H1 (cell line): ENCODE measurements around the gene MYLK3. TPM values are rescaled to one million over a fixed set of nuclear protein-coding genes. Genes with fewer than 3 reads are reported as not detected.

ENCODE experiments used
- CTCF ChIA-PET: fragments of 300-600 bp; sonication (Branson Sonifier 250); formaldehyde crosslinking; loops from one replicate; lab custom pipeline; 2021; ENCODE audit not compliant: partially characterized antibody; lab: Charles Lee
- POLR2A ChIA-PET: fragments of 300-600 bp; sonication (Branson Sonifier 250); formaldehyde crosslinking; loops from one replicate; lab custom pipeline; 2021; ENCODE audit warnings: inconsistent platforms; ENCODE audit not compliant: partially characterized antibody; lab: Charles Lee
- DNase-seq, 2 experiments: peaks; one replicate each; pipeline versions ENCODE4 v3.0.0 to v3.0.0-alpha.2; 2010 to 2022; ENCODE audit warnings: low spot score in 2 of 2, low read depth in 1 of 2, mixed read lengths in 1 of 2
- FAIRE-seq: peaks from 2 replicates; lab custom pipeline; 2011; peaks lifted over from hg19 to GRCh38; lab: Jason Lieb, UNC
- H2AFZ ChIP-seq: 2 replicates; pipeline ENCODE4 v1.8.1; 2012; ENCODE audit warnings: low read length, inconsistent platforms
- H2AK5ac ChIP-seq: 2 replicates; pipeline ENCODE4 v1.6.1; 2013; ENCODE audit warnings: low read depth, low read length
- H2BK120ac ChIP-seq: replicated peaks from 2 replicates; pipeline ENCODE3; 2013; ENCODE audit warnings: low read depth, low read length, inconsistent platforms
- H2BK12ac ChIP-seq: 2 replicates; pipeline ENCODE4 v1.6.1; 2013; ENCODE audit warnings: low read depth, low read length
- H2BK15ac ChIP-seq: 2 replicates; pipeline ENCODE4 v1.6.1; 2013; ENCODE audit warnings: low read length
- H2BK20ac ChIP-seq: 2 replicates; pipeline ENCODE4 v1.6.1; 2013; ENCODE audit warnings: low read length
- H2BK5ac ChIP-seq: 2 replicates; pipeline ENCODE4 v1.6.1; 2013; ENCODE audit warnings: low read depth, low read length
- H3K14ac ChIP-seq: 2 replicates; pipeline ENCODE4 v1.6.1; 2013; ENCODE audit warnings: inconsistent platforms; ENCODE audit not compliant: insufficient read length
- H3K18ac ChIP-seq: 2 replicates; pipeline ENCODE4 v1.6.1; 2013; ENCODE audit warnings: low read length; ENCODE audit errors: extremely low read depth
- H3K23ac ChIP-seq: 2 replicates; pipeline ENCODE4 v1.6.1; 2013; ENCODE audit warnings: inconsistent platforms; ENCODE audit not compliant: insufficient read length
- H3K23me2 ChIP-seq: 2 replicates; pipeline ENCODE4 v1.6.1; 2013; ENCODE audit warnings: low read depth, low read length
- H3K27ac ChIP-seq: 2 replicates; pipeline ENCODE4 v1.6.1; 2011; ENCODE audit warnings: low read depth, low read length, inconsistent platforms
- H3K27me3 ChIP-seq, 4 experiments: replicated peaks in 1 of 4; 1 replicate in 1 of 4; 2 replicates in 3 of 4; pipeline versions ENCODE4 v1.6.1 to v1.8.1; 2011 to 2013; ENCODE audit warnings: low read length in 3 of 4, mild to moderate bottlenecking in 3 of 4, inconsistent platforms in 2 of 4, mixed read lengths in 2 of 4, moderate library complexity in 1 of 4; ENCODE audit not compliant: control insufficient read depth in 3 of 4, insufficient read depth in 3 of 4; ENCODE audit errors: extremely low read depth in 1 of 4
- H3K36me3 ChIP-seq, 4 experiments: 2 replicates each; pipeline versions ENCODE4 v1.6.1 to v1.8.1; 2011 to 2013; ENCODE audit warnings: mild to moderate bottlenecking in 4 of 4, low read length in 3 of 4, moderate library complexity in 2 of 4, control low read depth in 1 of 4, inconsistent platforms in 1 of 4; ENCODE audit not compliant: insufficient read depth in 4 of 4, control insufficient read depth in 2 of 4
- H3K4ac ChIP-seq: replicated peaks from 2 replicates; pipeline ENCODE3; 2013; ENCODE audit warnings: low read length, low read depth, mixed read lengths, inconsistent platforms; ENCODE audit not compliant: insufficient read length
- H3K4me1 ChIP-seq, 4 experiments: replicated peaks in 1 of 4; 1 replicate in 1 of 4; 2 replicates in 3 of 4; pipeline versions ENCODE4 v1.6.1 to v1.8.1; 2011 to 2013; ENCODE audit warnings: low read length in 3 of 4, inconsistent platforms in 2 of 4, mixed read lengths in 1 of 4; ENCODE audit not compliant: insufficient read depth in 4 of 4, control insufficient read depth in 3 of 4
- H3K4me2 ChIP-seq, 2 experiments: 2 replicates each; pipeline versions ENCODE4 v1.6.1 to v1.8.1; 2011 to 2013; ENCODE audit warnings: low read depth in 2 of 2, low read length in 2 of 2, control low read depth in 1 of 2, inconsistent platforms in 1 of 2, mild to moderate bottlenecking in 1 of 2; ENCODE audit not compliant: insufficient read depth in 1 of 2
- H3K4me3 ChIP-seq, 4 experiments: fragments of 200-600, 300-600 bp in 1 of 4; sonication (generic), shearing (Covaris generic), sonication (Bioruptor Twin) in 1 of 4; 2 replicates each; pipeline versions ENCODE4 v1.5.1 to v1.8.1; 2011 to 2016; ENCODE audit warnings: low read length in 4 of 4, low read depth in 3 of 4, control low read depth in 2 of 4, inconsistent platforms in 2 of 4, mild to moderate bottlenecking in 2 of 4, mixed read lengths in 1 of 4, moderate library complexity in 1 of 4; ENCODE audit not compliant: insufficient read depth in 2 of 4; ENCODE audit errors: extremely low read depth in 1 of 4
- H3K56ac ChIP-seq: replicated peaks from 2 replicates; pipeline ENCODE3; 2013; ENCODE audit warnings: low read depth, mild to moderate bottlenecking, mixed read lengths, low read length, inconsistent platforms; ENCODE audit not compliant: insufficient read length
- H3K79me1 ChIP-seq: 2 replicates; pipeline ENCODE4 v1.6.1; 2013; ENCODE audit warnings: low read depth, low read length, control low read depth
- H3K79me2 ChIP-seq, 2 experiments: 2 replicates each; pipeline versions ENCODE4 v1.6.1 to v1.8.1; 2012 to 2013; ENCODE audit warnings: low read length in 2 of 2, mild to moderate bottlenecking in 2 of 2, inconsistent platforms in 1 of 2; ENCODE audit not compliant: insufficient read depth in 2 of 2, control insufficient read depth in 1 of 2
- H3K9ac ChIP-seq, 4 experiments: replicated peaks in 1 of 4; 1 replicate in 1 of 4; 2 replicates in 3 of 4; pipeline versions ENCODE4 v1.6.1 to v1.8.1; 2011 to 2013; ENCODE audit warnings: low read depth in 3 of 4, low read length in 3 of 4, control low read depth in 2 of 4, mild to moderate bottlenecking in 2 of 4, moderate library complexity in 2 of 4, inconsistent platforms in 1 of 4; ENCODE audit errors: extremely low read depth in 1 of 4
- H3K9me3 ChIP-seq, 2 experiments: 2 replicates each; pipeline versions ENCODE4 v1.6.1 to v1.8.1; 2012 to 2013; ENCODE audit warnings: mild to moderate bottlenecking in 2 of 2, moderate library complexity in 2 of 2, control low read depth in 1 of 2, inconsistent platforms in 1 of 2, low read depth in 1 of 2, low read length in 1 of 2, mixed read lengths in 1 of 2; ENCODE audit not compliant: insufficient read depth in 2 of 2
- H4K20me1 ChIP-seq, 2 experiments: replicated peaks in 1 of 2; 2 replicates each; pipeline versions ENCODE3 to v1.8.1; 2011 to 2013; ENCODE audit warnings: inconsistent platforms in 2 of 2, low read length in 2 of 2, mild to moderate bottlenecking in 1 of 2; ENCODE audit not compliant: insufficient read depth in 2 of 2, control insufficient read depth in 1 of 2
- H4K5ac ChIP-seq: 2 replicates; pipeline ENCODE4 v1.6.1; 2013; ENCODE audit warnings: low read length, low read depth, mixed read lengths, inconsistent platforms; ENCODE audit not compliant: insufficient read length
- H4K8ac ChIP-seq: 2 replicates; pipeline ENCODE4 v1.8.0; 2013; ENCODE audit warnings: mild to moderate bottlenecking, moderate library complexity, low read length, inconsistent platforms; ENCODE audit not compliant: insufficient read depth; ENCODE audit errors: extremely low read depth
- H4K91ac ChIP-seq: replicated peaks from 2 replicates; pipeline ENCODE3; 2013; ENCODE audit warnings: low read length, mixed read lengths, inconsistent platforms; ENCODE audit not compliant: insufficient read length
- BACH1 ChIP-seq: IDR thresholded peaks from 2 replicates; pipeline ENCODE4 v1.6.1; 2012; ENCODE audit warnings: low read length, improper control_type of control experiment
- CREB1 ChIP-seq: IDR thresholded peaks from 2 replicates; pipeline ENCODE4 v1.6.1; 2012; ENCODE audit warnings: inconsistent platforms
- EZH2 ChIP-seq: fragments of 200-600 bp; sonication (generic); IDR thresholded peaks from 2 replicates; pipeline ENCODE4 v1.7.1; 2012; ENCODE audit warnings: low read depth, mild to moderate bottlenecking, moderate library complexity, low read length, inconsistent platforms; ENCODE audit not compliant: severe bottlenecking
- HDAC2 ChIP-seq, 2 experiments: fragments of 300-600 bp in 1 of 2; sonication (generic) in 1 of 2; IDR thresholded peaks; 2 replicates each; pipeline ENCODE4 v1.6.1; 2011 to 2012; ENCODE audit warnings: low read depth in 2 of 2, low read length in 2 of 2, mild to moderate bottlenecking in 2 of 2, moderate library complexity in 2 of 2, borderline replicate concordance in 1 of 2, inconsistent platforms in 1 of 2
- NANOG ChIP-seq: IDR thresholded peaks from 2 replicates; pipeline ENCODE4 v1.6.1; 2011; ENCODE audit warnings: low read length, low read depth, mild to moderate bottlenecking, inconsistent platforms; ENCODE audit not compliant: insufficient read depth, poor library complexity, severe bottlenecking
- RNF2 ChIP-seq: fragments of 200-900, 300-1000 bp; sonication (generic); IDR thresholded peaks from 2 replicates; pipeline ENCODE4 v1.7.1; 2016; ENCODE audit warnings: borderline replicate concordance, low read depth, mild to moderate bottlenecking, antibody characterized with exemption, low read length; ENCODE audit not compliant: poor library complexity, severe bottlenecking; ENCODE audit errors: missing control alignments
- RXRA ChIP-seq: IDR thresholded peaks from 2 replicates; pipeline ENCODE4 v1.6.1; 2011; ENCODE audit warnings: low read depth, mild to moderate bottlenecking, low read length, moderate library complexity; ENCODE audit not compliant: insufficient read depth
- TBP ChIP-seq: IDR thresholded peaks from 2 replicates; pipeline ENCODE4 v1.6.1; 2011; ENCODE audit warnings: low read depth, low read length, improper control_type of control experiment
- ZNF274 ChIP-seq: IDR thresholded peaks from 2 replicates; pipeline ENCODE4 v1.7.0; 2012; ENCODE audit warnings: low read length, borderline replicate concordance; ENCODE audit errors: extremely low read depth
- WGBS, 2 experiments: shearing (Covaris generic) in 1 of 2; methylation state at CpG; one replicate each; pipeline versions ENCODE4 v1.1.6 to v1.1.7; 2013 to 2015; ENCODE audit warnings: low lambda C conversion rate in 2 of 2, mixed read lengths in 2 of 2, inconsistent platforms in 1 of 2, low coverage in 1 of 2, missing lambda C conversion rate in 1 of 2; ENCODE audit not compliant: insufficient replicate concordance in 2 of 2, insufficient coverage in 1 of 2, insufficient read length in 1 of 2; ENCODE audit errors: extremely low coverage in 1 of 2, missing lambda C conversion rate in 1 of 2; 5-methylcytosine and 5-hydroxymethylcytosine counted together
- polyA plus RNA-seq, 7 experiments: library from polyadenylated mRNA; depleted of rRNA in 3 of 7; stranded (reverse) in 5 of 7; unstranded in 2 of 7; fragments of >200 nt in 5 of 7; fragments of 200-250 nt in 2 of 7; gene quantifications; 1 replicate in 5 of 7; 2 replicates in 1 of 7; 4 replicates in 1 of 7; pipeline versions ENCODE4 v1.2.1 to v1.2.3, GENCODE V29; 2011 to 2013; ENCODE audit warnings: missing spikeins in 2 of 7, mixed read lengths in 2 of 7
- total RNA-seq: library from RNA; stranded (reverse); fragmentation: NEBNext Ultra II Directional; extraction: Animal tissue kit (Norgen Biotek cat#: 25700); gene quantifications from 2 replicates; pipeline ENCODE4 v1.2.1, GENCODE V29; 2021
- TF ChIP-seq, protein P1 (sequence below), 3 experiments: IDR thresholded peaks; 1 replicate in 2 of 3; 2 replicates in 1 of 3; pipeline versions ENCODE4 v1.5.1 to v1.6.1; 2011; ENCODE audit warnings: low read length in 3 of 3, mild to moderate bottlenecking in 3 of 3, inconsistent platforms in 2 of 3, low read depth in 1 of 3, moderate library complexity in 1 of 3; ENCODE audit not compliant: insufficient read depth in 1 of 3; ENCODE audit errors: control extremely low read depth in 1 of 3

Gene MYLK3
- total and polyA plus RNA-seq, 2 of the 8 experiments (the other 6 are each of a cell fraction or from before 2014, with no cell fraction given), result 0.14 to 0.35 TPM

DNA sequence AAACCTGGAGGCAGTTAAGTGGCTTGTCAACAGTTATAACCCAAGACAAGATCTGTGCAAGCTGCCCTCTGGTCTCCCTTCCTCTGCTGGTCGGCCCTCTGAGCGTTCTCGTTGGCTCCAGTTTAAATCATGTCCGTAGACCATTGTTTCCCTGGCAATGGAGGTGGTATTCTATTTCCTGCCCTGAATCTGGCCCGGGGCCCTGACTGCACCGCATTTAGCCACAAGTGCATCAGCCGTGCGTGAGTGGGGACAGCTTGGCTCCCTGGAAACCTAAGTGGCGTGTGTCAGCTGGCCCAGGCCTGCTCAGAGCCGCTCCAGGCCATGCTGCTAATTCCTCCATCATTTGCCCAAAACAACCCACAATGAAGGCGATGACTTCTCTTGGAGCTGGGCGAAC lies 15.0 kb upstream of the MYLK3 start:
- no peaks in the 10 kb centered on the region for H3K79me2 ChIP-seq
- H2BK20ac ChIP-seq, result no peak overlapping the region
- no peak for DNase-seq
- no peak overlapping the region for H3K9ac ChIP-seq
- no peaks in the 10 kb centered on the region for H3K4me1 ChIP-seq
- H3K4me2 ChIP-seq, result no peak overlapping the region
- no peak overlapping the region for H2AK5ac ChIP-seq
- ChIA-PET CTCF (no interaction called here), POLR2A (interaction anchor here (0.5 kb wide), 1 partner anchor 184 kb away, joined by 3 read pairs; no protein-coding TSS in a partner anchor)
- H3K4ac ChIP-seq, result no peak overlapping the region
- H2BK120ac ChIP-seq, result no peak overlapping the region
- H4K91ac ChIP-seq, result no peak overlapping the region
- H3K27me3 ChIP-seq, result 0 out of 7 replicates have a peak, but pooled peaks cover 0 to 2% (median 0%) of the 10 kb centered on the region in 4 experiments
- H3K27ac ChIP-seq, result no peak overlapping the region
- no peak overlapping the region for H3K23ac ChIP-seq
- peaks cover under 1% of the 10 kb centered on the region; the same call in 1 of the 2 replicates for H3K23me2 ChIP-seq
- no peak overlapping the region for H2BK5ac ChIP-seq
- H3K14ac ChIP-seq, result no peak overlapping the region
- no peak overlapping the region for H3K18ac ChIP-seq
- no peak overlapping the region for H2AFZ ChIP-seq
- H3K36me3 ChIP-seq, result no peaks in the 10 kb centered on the region
- no peak overlapping the region for H4K8ac ChIP-seq
- no peak overlapping the region for H4K5ac ChIP-seq
- 95% methylated on average over 12 of the region's 12 CpGs; no CpG with 5 or more reads in 1 of the 2 experiments for WGBS, 2 experiments
- no peaks in the 10 kb centered on the region for H3K9me3 ChIP-seq
- no peak overlapping the region for H2BK12ac ChIP-seq
- no peaks in the 10 kb centered on the region for H4K20me1 ChIP-seq
- no peaks in the 10 kb centered on the region for H3K79me1 ChIP-seq
- H3K4me3 ChIP-seq, result no peak overlapping the region
- no peak for FAIRE-seq
- H3K56ac ChIP-seq, result no peak overlapping the region
- no peak overlapping the region for H2BK15ac ChIP-seq
- no peak for TF ChIP-seq RNF2
- TF ChIP-seq, protein P1, sequence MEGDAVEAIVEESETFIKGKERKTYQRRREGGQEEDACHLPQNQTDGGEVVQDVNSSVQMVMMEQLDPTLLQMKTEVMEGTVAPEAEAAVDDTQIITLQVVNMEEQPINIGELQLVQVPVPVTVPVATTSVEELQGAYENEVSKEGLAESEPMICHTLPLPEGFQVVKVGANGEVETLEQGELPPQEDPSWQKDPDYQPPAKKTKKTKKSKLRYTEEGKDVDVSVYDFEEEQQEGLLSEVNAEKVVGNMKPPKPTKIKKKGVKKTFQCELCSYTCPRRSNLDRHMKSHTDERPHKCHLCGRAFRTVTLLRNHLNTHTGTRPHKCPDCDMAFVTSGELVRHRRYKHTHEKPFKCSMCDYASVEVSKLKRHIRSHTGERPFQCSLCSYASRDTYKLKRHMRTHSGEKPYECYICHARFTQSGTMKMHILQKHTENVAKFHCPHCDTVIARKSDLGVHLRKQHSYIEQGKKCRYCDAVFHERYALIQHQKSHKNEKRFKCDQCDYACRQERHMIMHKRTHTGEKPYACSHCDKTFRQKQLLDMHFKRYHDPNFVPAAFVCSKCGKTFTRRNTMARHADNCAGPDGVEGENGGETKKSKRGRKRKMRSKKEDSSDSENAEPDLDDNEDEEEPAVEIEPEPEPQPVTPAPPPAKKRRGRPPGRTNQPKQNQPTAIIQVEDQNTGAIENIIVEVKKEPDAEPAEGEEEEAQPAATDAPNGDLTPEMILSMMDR (IDR thresholded peaks at IDR 0.05; ENCODE audit: control extremely low read depth in 1 of 3, insufficient read depth in 1 of 3, low read depth in 1 of 3, low read length in 3 of 3), result no peak
- no peak for TF ChIP-seq BACH1
- no peak for TF ChIP-seq CREB1
- no peak for TF ChIP-seq ZNF274
- no peak for TF ChIP-seq TBP
- TF ChIP-seq EZH2, result no peak
- TF ChIP-seq HDAC2 (IDR thresholded peaks at IDR 0.05; ENCODE audit: borderline replicate concordance in 1 of 2, low read depth in 2 of 2, low read length in 2 of 2), result no peak
- TF ChIP-seq NANOG, result no peak
- TF ChIP-seq RXRA, result no peak
